IPS DF 19.7 (cell line): ENCODE data around the gene GRHL3.
A peak's percentile ranks its signal among the peaks of the same experiment; 100 is the strongest.
"Not testable (repeated sequence)": the region's sequence is repeated elsewhere in the genome, so short reads cannot be mapped to it uniquely, and the experiment has no call there.

ENCODE experiments used
- DNase-seq: peaks from one replicate; pipeline ENCODE4 v3.0.0-alpha.2; 2013; ENCODE audit warnings: low read depth, low spot score

The GRHL3 gene

GRCh38 chr1:24319312-24319863 lies at the start of gene GRHL3:
Gene GRHL3, plus strand, starts transcription at chr1:24319357. Its CDS starts 195 bp downstream, at chr1:24319552.
- peak; percentile 75 for DNase-seq

- DNase-seq, result not testable (repeated sequence)
These were observed 44.7 kb upstream of the GRHL3 start for GRCh38 chr1:24274203-24275103.

DNA sequence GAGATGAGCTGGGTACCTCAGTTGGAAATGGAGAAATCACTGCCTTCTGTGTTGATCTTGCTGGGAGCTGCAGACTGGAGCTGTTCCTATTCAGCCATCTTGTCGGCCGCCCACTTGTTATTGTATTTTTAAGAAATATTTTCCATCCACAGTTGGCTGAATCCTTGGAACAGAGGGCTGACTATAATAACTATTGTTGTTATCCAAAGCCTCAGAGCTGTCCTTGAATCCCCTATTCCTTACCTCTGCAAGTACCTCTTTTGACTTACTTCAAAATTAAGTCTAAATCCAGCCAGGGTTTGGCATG lies 44.1 kb upstream of the GRHL3 start:
- DNase-seq, result no peak

DNA sequence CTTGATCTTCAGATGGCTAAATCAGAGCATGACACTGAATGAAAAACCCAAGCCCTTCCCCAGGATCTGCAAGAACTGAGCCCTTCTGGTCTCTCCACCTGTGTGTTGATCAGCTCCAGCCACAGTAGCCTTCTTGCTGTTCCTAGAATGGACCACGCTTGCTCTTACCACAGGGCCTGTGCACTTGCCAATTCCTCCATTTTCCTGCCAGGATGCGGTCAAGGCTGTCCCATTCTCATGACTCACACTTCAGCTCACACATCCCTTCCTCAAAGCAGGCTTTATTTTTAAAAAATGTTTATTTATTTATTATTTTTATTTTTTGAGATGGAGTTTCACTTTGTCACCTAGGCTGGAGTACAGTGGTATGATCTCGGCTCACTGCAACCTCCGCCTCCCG lies 43.6 kb upstream of the GRHL3 start:
- DNase-seq, result no peak

DNA sequence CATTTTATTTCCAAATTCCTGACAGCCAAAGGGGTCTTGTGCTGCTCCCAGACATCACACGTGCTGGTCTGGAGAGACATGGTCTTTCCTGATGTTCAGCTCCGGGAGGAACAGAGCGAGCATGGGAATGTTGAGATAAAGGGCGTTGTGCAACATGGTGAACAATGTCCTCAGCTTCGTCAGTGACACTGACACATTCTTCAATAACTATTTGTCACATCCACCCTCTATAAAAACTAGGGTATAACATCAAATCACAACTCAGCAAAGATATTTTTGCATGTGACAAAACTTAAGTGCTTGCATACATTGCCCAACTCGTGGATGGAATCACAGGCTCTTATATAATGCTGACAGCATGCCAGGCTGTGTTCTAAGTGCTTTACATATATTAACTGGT lies 42.4 kb upstream of the GRHL3 start:
- no peak for DNase-seq

DNA sequence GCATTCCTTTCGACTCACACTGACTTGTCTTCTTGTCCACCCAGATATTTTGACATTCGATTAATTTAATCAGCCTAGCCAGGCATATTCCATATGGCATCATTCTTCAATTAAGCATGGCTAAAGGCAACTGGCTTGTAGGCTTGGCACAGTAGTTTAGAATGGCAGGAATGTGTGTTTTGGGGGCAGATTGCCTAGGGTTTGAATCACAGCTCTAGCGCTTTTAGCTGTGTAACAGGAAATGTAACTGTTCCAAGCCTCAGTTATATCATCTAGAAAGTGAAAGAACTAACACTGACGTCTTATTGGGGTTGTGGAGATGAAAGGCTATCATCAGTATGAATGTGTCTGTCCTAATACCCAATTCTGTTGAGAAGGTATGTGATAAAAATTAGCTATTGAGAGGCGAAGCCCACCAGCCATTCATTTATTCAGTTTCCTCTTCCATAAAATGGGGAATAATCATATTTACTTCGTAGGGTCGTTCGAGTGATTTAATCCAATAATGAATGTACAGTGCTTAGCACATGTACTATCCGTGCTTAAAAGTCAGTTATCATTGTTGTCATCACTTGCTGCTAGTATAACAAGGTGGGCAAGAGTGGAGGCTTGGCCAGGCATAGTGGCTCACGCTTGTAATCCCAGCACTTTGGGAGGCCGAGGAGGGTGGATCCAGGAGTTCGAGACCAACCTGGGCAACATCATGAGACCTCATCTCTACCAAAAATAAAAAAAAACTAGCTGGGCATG lies 41.6 kb upstream of the GRHL3 start:
- no peak for DNase-seq

- no peak for DNase-seq
These were observed 40.4 kb upstream of the GRHL3 start for GRCh38 chr1:24278726-24279125.

DNA sequence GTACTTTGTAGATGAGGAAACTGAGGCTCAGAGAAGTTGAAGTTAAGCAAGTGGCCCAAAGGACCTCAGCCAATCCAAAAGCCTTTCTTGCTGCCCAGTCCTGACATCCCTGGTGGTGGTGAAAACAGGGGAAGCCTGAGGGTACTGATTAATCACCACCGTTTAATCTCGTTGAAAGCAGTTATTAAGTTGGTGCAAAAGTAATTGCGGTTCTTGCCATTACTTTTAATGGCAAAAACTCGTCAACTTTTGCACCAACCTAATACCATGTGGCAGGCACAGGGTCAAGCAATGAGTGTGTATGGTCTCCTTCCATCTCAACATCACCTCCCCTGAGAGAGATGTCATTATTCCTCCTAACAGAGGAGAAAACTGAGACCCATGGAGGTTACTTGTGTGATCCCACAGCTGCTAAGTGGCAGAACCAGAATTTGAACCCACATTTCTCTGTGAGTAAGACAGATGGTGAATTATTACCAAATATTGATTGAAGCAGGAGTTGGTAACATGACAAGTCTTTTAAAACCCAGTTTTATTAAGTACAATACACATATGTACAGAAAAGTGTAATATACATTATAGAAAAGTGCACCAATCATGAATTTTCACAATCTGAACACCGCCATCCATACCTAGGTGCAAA lies 39.4 kb upstream of the GRHL3 start:
- no peak for DNase-seq

- DNase-seq, result no peak
These were observed 37.6 kb upstream of the GRHL3 start for GRCh38 chr1:24281591-24281990.

- DNase-seq, result no peak
These were observed 36.7 kb upstream of the GRHL3 start for GRCh38 chr1:24282491-24282890.

- DNase-seq, result no peak
These were observed 35.6 kb upstream of the GRHL3 start for GRCh38 chr1:24283326-24284155.

GRCh38 chr1:24284156-24284471 lies 35.0 kb upstream of the GRHL3 start:
- no peak for DNase-seq

- no peak for DNase-seq
These were observed 33.9 kb upstream of the GRHL3 start for GRCh38 chr1:24285231-24285630.

- peak; percentile 75 for DNase-seq
These were observed 32.7 kb upstream of the GRHL3 start for GRCh38 chr1:24286246-24287010.

DNA sequence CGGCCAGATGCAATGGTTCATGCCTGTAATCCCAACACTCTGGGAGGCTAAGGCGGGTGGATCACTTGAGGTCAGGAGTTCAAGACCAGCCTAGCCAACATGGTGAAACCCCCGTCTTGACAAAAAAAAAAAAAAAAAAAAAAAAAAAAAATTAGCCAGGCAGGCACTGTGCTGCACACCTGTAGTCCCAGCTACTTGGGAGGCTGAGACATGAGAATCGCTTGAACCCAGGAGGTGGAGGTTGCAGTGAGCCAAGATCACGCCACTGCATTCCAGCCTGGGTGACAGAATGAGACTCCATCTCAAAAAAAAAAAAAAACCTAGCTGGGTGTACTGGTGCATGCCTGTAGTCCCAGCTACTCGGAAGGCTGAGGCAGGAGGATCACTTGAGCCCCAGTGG lies 31.4 kb upstream of the GRHL3 start:
- not testable (repeated sequence) for DNase-seq

DNA sequence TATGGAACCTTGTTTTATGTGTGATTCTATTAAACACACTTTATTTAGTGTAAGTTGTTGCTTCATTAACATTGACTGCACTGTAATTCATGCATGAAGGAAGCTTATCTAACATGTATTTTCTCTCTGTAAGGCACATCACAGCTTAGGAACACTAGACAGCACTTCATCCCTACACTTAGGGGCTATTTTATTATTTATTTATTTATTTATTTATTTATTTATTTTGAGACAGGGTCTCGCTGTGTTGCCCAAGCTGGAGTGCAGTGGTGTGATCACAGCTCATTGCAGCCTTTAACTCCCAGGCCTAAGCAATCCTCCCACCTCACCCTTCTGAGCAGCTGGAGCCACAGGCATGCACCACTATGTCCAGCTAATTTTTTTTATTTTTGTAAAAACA lies 30.7 kb upstream of the GRHL3 start:
- no peak for DNase-seq

DNA sequence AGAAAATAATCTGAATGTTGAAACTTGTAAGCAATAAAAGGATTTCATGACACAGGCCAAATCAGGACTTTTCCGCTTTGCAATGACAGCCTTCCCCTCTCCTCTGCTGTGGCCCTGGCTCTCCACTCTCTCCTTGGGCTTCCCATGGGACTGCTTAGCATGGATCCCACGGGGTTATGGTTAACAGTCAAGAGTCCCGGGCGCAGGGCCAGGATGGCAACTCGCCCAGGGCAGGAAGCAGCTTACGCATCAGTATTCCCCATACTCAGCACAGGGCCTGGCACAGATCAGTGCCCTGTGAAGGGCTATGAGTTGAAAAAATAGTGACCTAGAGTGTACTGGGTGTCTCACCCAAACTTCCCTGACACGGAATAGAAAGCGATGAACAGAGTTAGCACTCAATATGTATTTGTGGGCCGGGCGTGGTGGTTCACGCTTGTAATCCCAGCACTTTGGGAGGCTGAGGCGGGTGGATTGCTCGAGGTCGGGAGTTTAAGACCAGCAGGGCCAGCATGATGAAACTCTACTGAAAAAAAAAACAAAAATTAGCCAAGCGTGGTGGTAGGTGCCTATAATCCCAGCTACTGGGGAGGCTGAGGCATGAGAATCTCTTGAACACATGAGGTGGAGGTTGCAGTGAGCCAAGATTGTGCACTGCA lies 29.1 kb upstream of the GRHL3 start:
- no peak for DNase-seq

- DNase-seq, result no peak
These were observed 28.1 kb upstream of the GRHL3 start for GRCh38 chr1:24290933-24291487.

GRCh38 chr1:24292103-24292502 lies 27.1 kb upstream of the GRHL3 start:
- no peak for DNase-seq

DNA sequence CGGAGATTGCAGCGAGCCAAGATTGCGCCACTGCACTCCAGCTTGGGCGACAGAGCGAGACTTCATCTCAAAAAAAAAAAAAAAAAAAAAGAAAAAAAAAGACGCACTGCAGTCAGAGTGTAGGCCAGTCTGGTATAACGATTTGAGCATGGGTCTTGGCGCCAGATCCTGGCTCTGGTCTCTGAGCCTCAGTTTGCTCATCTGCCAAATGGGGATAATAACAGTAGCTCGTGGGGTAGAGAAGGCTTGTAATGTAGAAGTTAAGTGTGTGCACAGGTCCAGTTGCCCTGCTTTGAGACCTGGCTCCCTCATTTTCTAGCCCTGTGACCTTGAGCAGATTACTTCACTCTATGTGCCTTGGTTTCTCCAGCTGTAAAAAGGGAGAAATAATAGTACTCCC lies 26.3 kb upstream of the GRHL3 start:
- no peak for DNase-seq
